ENCODE results near the gene NCOA7. TPM values are rescaled to one million over a fixed set of nuclear protein-coding genes. Genes with fewer than 3 reads are reported as not detected.
"Not testable (repeated sequence)": the region's sequence is repeated elsewhere in the genome, so short reads cannot be mapped to it uniquely, and the experiment has no call there.

NCOA7 gene
- total RNA-seq, 1 donor from 2014 or later: 74.9 TPM

GRCh38 chr6:125962900-125963497 lies 172.2 kb downstream of the NCOA7 start:
- Mint-ChIP-seq H3K27me3 (ENCODE audit: low read depth) (no peaks in the 10 kb centered on the region), H3K4me1 (ENCODE audit: low read depth) (peaks cover 5% of the 10 kb centered on the region), H3K36me3 (ENCODE audit: low read depth) (peaks cover 4% of the 10 kb centered on the region), H3K9me3 (ENCODE audit: low read depth) (no peaks in the 10 kb centered on the region), H3K4me3 (ENCODE audit: unreplicated experiment) (no peak overlapping the region), H3K27ac (ENCODE audit: unreplicated experiment) (no peak overlapping the region)
- DNase-seq (ENCODE audit: low spot score): no peak
- TF ChIP-seq CTCF (IDR thresholded peaks at IDR 0.05): no peak

DNA sequence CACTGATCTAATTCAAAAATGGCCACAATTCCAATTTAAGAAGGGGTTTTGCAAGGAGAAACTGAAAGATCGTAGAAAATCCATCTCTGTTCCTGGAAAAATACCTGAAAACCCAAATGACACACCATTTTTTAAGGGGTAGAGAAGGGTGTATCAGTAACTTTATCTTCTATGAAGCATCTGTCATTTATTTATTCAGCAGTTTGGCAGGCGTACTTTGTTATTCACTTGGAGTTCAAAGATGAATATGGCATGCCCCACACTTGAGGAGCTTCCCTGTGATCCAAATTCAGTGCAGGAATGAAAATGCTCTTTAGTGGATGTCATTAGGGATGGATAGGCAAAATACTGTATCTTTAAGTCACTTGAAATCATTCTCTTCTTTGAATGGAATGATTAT lies 173.1 kb downstream of the NCOA7 start:
- Mint-ChIP-seq H3K9me3 (ENCODE audit: low read depth) (no peaks in the 10 kb centered on the region), H3K36me3 (ENCODE audit: low read depth) (peaks cover 10% of the 10 kb centered on the region), H3K27ac (ENCODE audit: unreplicated experiment) (no peak overlapping the region), H3K4me1 (ENCODE audit: low read depth) (peaks cover 5% of the 10 kb centered on the region), H3K27me3 (ENCODE audit: low read depth) (no peaks in the 10 kb centered on the region), H3K4me3 (ENCODE audit: unreplicated experiment) (no peak overlapping the region)
- no peak for DNase-seq (ENCODE audit: low spot score)
- no peak for TF ChIP-seq CTCF (IDR thresholded peaks at IDR 0.05)

DNA sequence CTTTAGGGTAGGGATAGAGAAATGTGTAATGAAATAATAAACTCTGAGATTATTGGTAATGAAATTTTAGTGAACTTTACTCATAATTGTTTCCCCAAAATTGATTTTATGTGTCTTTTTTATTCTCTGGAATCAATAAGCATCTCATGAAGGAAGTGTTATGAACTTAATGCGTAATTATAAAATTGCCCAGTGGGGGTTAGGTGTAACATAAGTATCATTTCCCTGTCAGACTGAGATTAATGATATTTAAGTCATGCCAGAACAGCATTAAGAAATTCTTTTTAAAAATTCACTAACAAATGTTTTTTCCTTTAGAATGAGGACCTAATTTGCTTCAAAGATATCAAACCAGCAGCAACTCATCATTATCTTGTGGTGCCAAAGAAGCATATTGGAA lies 175.8 kb downstream of the NCOA7 start:
- Mint-ChIP-seq H3K36me3 (ENCODE audit: low read depth) (peaks cover 12% of the 10 kb centered on the region), H3K4me1 (ENCODE audit: low read depth) (peaks cover 5% of the 10 kb centered on the region)

GRCh38 chr6:125968493-125968892 lies 177.7 kb downstream of the NCOA7 start:
- no peak for DNase-seq (ENCODE audit: low spot score)
- no peak for TF ChIP-seq CTCF (IDR thresholded peaks at IDR 0.05)
- Mint-ChIP-seq H3K4me1 (ENCODE audit: low read depth) (peaks cover 1% of the 10 kb centered on the region), H3K27ac (ENCODE audit: unreplicated experiment) (no peak overlapping the region), H3K9me3 (ENCODE audit: low read depth) (no peaks in the 10 kb centered on the region), H3K4me3 (ENCODE audit: unreplicated experiment) (no peak overlapping the region), H3K27me3 (ENCODE audit: low read depth) (no peaks in the 10 kb centered on the region), H3K36me3 (ENCODE audit: low read depth) (peaks cover 15% of the 10 kb centered on the region)

More for the DNA sequence above, 175.8 kb downstream of the NCOA7 start:
- Mint-ChIP-seq H3K4me3 (ENCODE audit: unreplicated experiment) (no peak overlapping the region), H3K27ac (ENCODE audit: unreplicated experiment) (no peak overlapping the region), H3K27me3 (ENCODE audit: low read depth) (no peaks in the 10 kb centered on the region), H3K9me3 (ENCODE audit: low read depth) (no peaks in the 10 kb centered on the region)
- TF ChIP-seq CTCF (IDR thresholded peaks at IDR 0.05): no peak
- DNase-seq (ENCODE audit: low spot score): no peak

DNA sequence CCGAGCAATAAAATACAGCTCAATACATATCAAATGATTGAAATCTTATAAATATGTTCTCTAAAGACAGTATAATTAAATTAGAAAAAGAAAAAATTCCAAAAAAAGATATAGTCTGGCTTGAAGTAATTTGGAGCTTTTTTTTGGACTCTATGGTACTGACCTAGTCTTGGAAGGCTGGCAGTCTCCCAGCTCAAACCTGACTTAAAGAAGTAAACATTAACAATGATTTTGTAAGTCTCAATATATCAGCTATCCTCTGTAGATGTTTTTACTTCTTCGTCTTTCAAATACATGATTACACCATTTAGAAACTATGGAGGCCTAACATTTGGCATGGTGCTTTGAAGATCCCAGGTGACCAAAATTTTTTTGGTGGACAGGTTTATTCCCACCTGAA lies 180.0 kb downstream of the NCOA7 start:
- no peak overlapping the region for H3K4me3 Mint-ChIP-seq (ENCODE audit: unreplicated experiment)
- peaks cover 11% of the 10 kb centered on the region for H3K4me1 Mint-ChIP-seq (ENCODE audit: low read depth)
- no peaks in the 10 kb centered on the region for H3K9me3 Mint-ChIP-seq (ENCODE audit: low read depth)
- no peak for TF ChIP-seq CTCF (IDR thresholded peaks at IDR 0.05)
- DNase-seq (ENCODE audit: low spot score): no peak
- peaks cover 15% of the 10 kb centered on the region for H3K36me3 Mint-ChIP-seq (ENCODE audit: low read depth)
- H3K27me3 Mint-ChIP-seq (ENCODE audit: low read depth): no peaks in the 10 kb centered on the region
- no peak overlapping the region for H3K27ac Mint-ChIP-seq (ENCODE audit: unreplicated experiment)

DNA sequence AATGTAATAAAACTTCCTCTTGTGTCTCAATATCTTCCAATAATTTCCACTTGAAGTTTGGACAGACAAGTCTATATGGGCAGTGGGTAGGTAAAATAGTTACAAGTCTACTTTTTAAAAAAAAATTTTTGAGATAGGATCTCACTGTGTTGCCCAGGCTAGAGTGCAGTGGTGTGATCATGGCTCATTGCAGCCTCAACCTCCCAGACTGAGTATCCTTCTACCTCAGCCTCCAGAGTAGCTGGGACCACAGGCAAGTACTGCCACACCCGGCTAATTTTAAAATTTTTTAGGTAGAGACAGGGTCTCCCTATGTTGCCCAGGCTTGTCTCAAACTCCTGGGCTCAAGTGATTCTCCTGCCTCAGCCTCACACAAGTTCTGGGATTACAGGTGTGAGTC lies 181.7 kb downstream of the NCOA7 start:
- H3K4me1 Mint-ChIP-seq (ENCODE audit: low read depth): peaks cover 11% of the 10 kb centered on the region
- H3K36me3 Mint-ChIP-seq (ENCODE audit: low read depth): peaks cover 14% of the 10 kb centered on the region
- H3K27me3 Mint-ChIP-seq (ENCODE audit: low read depth); H3K4me3 Mint-ChIP-seq (ENCODE audit: unreplicated experiment); H3K9me3 Mint-ChIP-seq (ENCODE audit: low read depth); H3K27ac Mint-ChIP-seq (ENCODE audit: unreplicated experiment); DNase-seq (ENCODE audit: low spot score): not testable (repeated sequence)
